ENCODE measurements around the gene PHACTR4. TPM values are rescaled to one million over a fixed set of nuclear protein-coding genes. Genes with fewer than 3 reads are reported as not detected.
"Not testable (repeated sequence)": the region's sequence is repeated elsewhere in the genome, so short reads cannot be mapped to it uniquely, and the experiment has no call there.

Gene PHACTR4
- total and polyA plus RNA-seq, 2 experiments from 2014 or later, result 14.8 to 27.1 TPM

- no peak for TF ChIP-seq CTCF (IDR thresholded peaks at IDR 0.05; ENCODE audit: low read depth, low read length)
- Histone ChIP-seq H3K9me3 (ENCODE audit: low read depth) (no peaks in the 10 kb centered on the region), H3K4me1 (ENCODE audit: low read depth) (no peaks in the 10 kb centered on the region), H3K27me3 (no peaks in the 10 kb centered on the region), H3K4me3 (no peak overlapping the region), H3K27ac (no peak overlapping the region), H3K36me3 (no peaks in the 10 kb centered on the region)
- DNase-seq (ENCODE audit: low read depth in 1 of 2, low spot score in 1 of 2), result no peak
These were observed 27.9 kb upstream of the PHACTR4 start for GRCh38 chr1:28341591-28341990.

GRCh38 chr1:28343405-28343804, 26.1 kb upstream of the PHACTR4 start:
- H3K36me3 ChIP-seq, result no peaks in the 10 kb centered on the region
- no peak overlapping the region for H3K27ac ChIP-seq
- no peaks in the 10 kb centered on the region for H3K4me1 ChIP-seq (ENCODE audit: low read depth)
- no peaks in the 10 kb centered on the region for H3K9me3 ChIP-seq (ENCODE audit: low read depth)
- H3K4me3 ChIP-seq, result no peak overlapping the region
- DNase-seq (ENCODE audit: low read depth in 1 of 2, low spot score in 1 of 2), result no peak
- TF ChIP-seq CTCF (IDR thresholded peaks at IDR 0.05; ENCODE audit: low read depth, low read length), result no peak
- H3K27me3 ChIP-seq, result no peaks in the 10 kb centered on the region

- H3K27ac ChIP-seq, result not testable (repeated sequence)
These were observed 16.2 kb upstream of the PHACTR4 start for GRCh38 chr1:28353248-28353810.

GRCh38 chr1:28354121-28354520, 15.4 kb upstream of the PHACTR4 start:
- Histone ChIP-seq H3K27me3 (no peaks in the 10 kb centered on the region), H3K4me1 (ENCODE audit: low read depth) (peaks cover 6% of the 10 kb centered on the region), H3K36me3 (no peaks in the 10 kb centered on the region), H3K27ac (no peak overlapping the region), H3K9me3 (ENCODE audit: low read depth) (no peaks in the 10 kb centered on the region), H3K4me3 (no peak overlapping the region)
- peak in 1 of 2 donors; percentile 39 for DNase-seq (ENCODE audit: low read depth in 1 of 2, low spot score in 1 of 2)
- TF ChIP-seq CTCF (IDR thresholded peaks at IDR 0.05; ENCODE audit: low read depth, low read length), result no peak

More at GRCh38 chr1:28353248-28353810, 16.2 kb upstream of the PHACTR4 start:
- DNase-seq (ENCODE audit: low read depth in 1 of 2, low spot score in 1 of 2); H3K9me3 ChIP-seq (ENCODE audit: low read depth); H3K36me3 ChIP-seq; H3K27me3 ChIP-seq; H3K4me1 ChIP-seq (ENCODE audit: low read depth); H3K4me3 ChIP-seq: not testable (repeated sequence)

- H3K9me3 ChIP-seq (ENCODE audit: low read depth), result no peaks in the 10 kb centered on the region
- no peaks in the 10 kb centered on the region for H3K36me3 ChIP-seq
- no peaks in the 10 kb centered on the region for H3K27me3 ChIP-seq
- no peak for TF ChIP-seq CTCF (IDR thresholded peaks at IDR 0.05; ENCODE audit: low read depth, low read length)
- DNase-seq (ENCODE audit: low read depth in 1 of 2, low spot score in 1 of 2), result no peak
- H3K4me3 ChIP-seq, result no peak overlapping the region
- no peak overlapping the region for H3K27ac ChIP-seq
- peaks cover 6% of the 10 kb centered on the region for H3K4me1 ChIP-seq (ENCODE audit: low read depth)
These were observed 10.8 kb upstream of the PHACTR4 start for GRCh38 chr1:28358716-28359115.

GRCh38 chr1:28359592-28360239, 9.8 kb upstream of the PHACTR4 start:
- Histone ChIP-seq H3K27ac (no peak overlapping the region), H3K36me3 (no peaks in the 10 kb centered on the region), H3K27me3 (no peaks in the 10 kb centered on the region), H3K9me3 (ENCODE audit: low read depth) (no peaks in the 10 kb centered on the region), H3K4me3 (no peak overlapping the region), H3K4me1 (ENCODE audit: low read depth) (peaks cover 6% of the 10 kb centered on the region)
- TF ChIP-seq CTCF (IDR thresholded peaks at IDR 0.05; ENCODE audit: low read depth, low read length), result peak; percentile 72
- peak; percentile 75 to 77 for DNase-seq (ENCODE audit: low read depth in 1 of 2, low spot score in 1 of 2)
